H9 (cell line): ENCODE results near the gene CRACR2B. TPM values are rescaled to one million over a fixed set of nuclear protein-coding genes. Genes with fewer than 3 reads are reported as not detected.
A peak's percentile ranks its signal among the peaks of the same experiment; 100 is the strongest.

ENCODE experiments used
- DNase-seq: peaks from one replicate; pipeline ENCODE4 v3.0.0-alpha.2; 2017
- H2AFZ ChIP-seq: one replicate; pipeline ENCODE4 v1.6.1; 2013; ENCODE audit warnings: mild to moderate bottlenecking, low read length, control low read depth, moderate library complexity
- H2AK5ac ChIP-seq: 2 replicates; pipeline ENCODE4 v1.6.1; 2013; ENCODE audit warnings: low read length, control low read depth, mixed read lengths; ENCODE audit not compliant: insufficient read length
- H2BK120ac ChIP-seq: one replicate; pipeline ENCODE4 v1.6.1; 2013; ENCODE audit warnings: low read depth, mild to moderate bottlenecking, low read length, control low read depth, inconsistent platforms; ENCODE audit not compliant: poor library complexity, severe bottlenecking
- H2BK12ac ChIP-seq: 2 replicates; pipeline ENCODE4 v1.6.1; 2013; ENCODE audit warnings: low read length, control low read depth, mixed read lengths, low read depth; ENCODE audit not compliant: insufficient read length
- H2BK15ac ChIP-seq: 2 replicates; pipeline ENCODE4 v1.6.1; 2013; ENCODE audit warnings: low read depth, low read length, control low read depth
- H2BK20ac ChIP-seq: one replicate; pipeline ENCODE4 v1.6.1; 2013; ENCODE audit warnings: low read depth, mild to moderate bottlenecking, low read length, control low read depth, inconsistent platforms; ENCODE audit not compliant: poor library complexity, severe bottlenecking
- H2BK5ac ChIP-seq: 2 replicates; pipeline ENCODE4 v1.6.1; 2013; ENCODE audit warnings: low read length, control low read depth, mixed read lengths; ENCODE audit not compliant: insufficient read length
- H3K14ac ChIP-seq: 2 replicates; pipeline ENCODE4 v1.6.1; 2013; ENCODE audit warnings: low read length, control low read depth; ENCODE audit not compliant: insufficient read depth
- H3K18ac ChIP-seq: 2 replicates; pipeline ENCODE4 v1.6.1; 2013; ENCODE audit warnings: low read depth, mild to moderate bottlenecking, mixed read lengths, low read length, control low read depth; ENCODE audit not compliant: insufficient read length
- H3K23ac ChIP-seq: 2 replicates; pipeline ENCODE4 v1.6.1; 2013; ENCODE audit warnings: low read length, control low read depth, mixed read lengths, low read depth; ENCODE audit not compliant: insufficient read length
- H3K23me2 ChIP-seq: 2 replicates; pipeline ENCODE4 v1.6.1; 2013; ENCODE audit warnings: low read depth, mild to moderate bottlenecking, mixed read lengths, low read length, control low read depth; ENCODE audit not compliant: insufficient read length, poor library complexity, severe bottlenecking
- H3K27ac ChIP-seq: 2 replicates; pipeline ENCODE4 v1.5.1; 2013; ENCODE audit warnings: low read length, control low read depth, mixed read lengths, low read depth; ENCODE audit not compliant: insufficient read length
- H3K27me3 ChIP-seq: 2 replicates; pipeline ENCODE4 v1.6.1; 2013; ENCODE audit warnings: low read length, control low read depth, inconsistent platforms; ENCODE audit not compliant: insufficient read depth
- H3K4ac ChIP-seq: 2 replicates; pipeline ENCODE4 v1.6.1; 2013; ENCODE audit warnings: low read depth, mild to moderate bottlenecking, control low read depth, inconsistent platforms, low read length, moderate library complexity
- H3K4me1 ChIP-seq: 2 replicates; pipeline ENCODE4 v1.6.1; 2013; ENCODE audit warnings: low read length, control low read depth, inconsistent platforms; ENCODE audit not compliant: insufficient read depth
- H3K4me2 ChIP-seq: 2 replicates; pipeline ENCODE4 v1.6.1; 2013; ENCODE audit warnings: low read length, control low read depth, mixed read lengths; ENCODE audit not compliant: insufficient read length, insufficient read depth
- H3K56ac ChIP-seq: 2 replicates; pipeline ENCODE4 v1.6.1; 2013; ENCODE audit warnings: low read depth, mild to moderate bottlenecking, mixed read lengths, low read length, control low read depth; ENCODE audit not compliant: insufficient read length
- H3K79me1 ChIP-seq: 2 replicates; pipeline ENCODE4 v1.6.1; 2013; ENCODE audit warnings: low read depth, mild to moderate bottlenecking, moderate library complexity, low read length, control low read depth, inconsistent platforms; ENCODE audit not compliant: insufficient read depth, poor library complexity, severe bottlenecking
- H3K79me2 ChIP-seq: 2 replicates; pipeline ENCODE4 v1.6.1; 2013; ENCODE audit warnings: low read length, control low read depth, inconsistent platforms; ENCODE audit not compliant: insufficient read depth
- H3K9ac ChIP-seq: 2 replicates; pipeline ENCODE4 v1.6.1; 2013; ENCODE audit warnings: low read length, control low read depth, mixed read lengths; ENCODE audit not compliant: insufficient read length; ENCODE audit errors: extremely low read depth
- H3K9me3 ChIP-seq: one replicate; pipeline ENCODE4 v1.6.1; 2013; ENCODE audit warnings: low read depth, low read length, inconsistent platforms; ENCODE audit not compliant: control insufficient read depth
- H3T11ph ChIP-seq: one replicate; pipeline ENCODE4 v1.6.1; 2013; ENCODE audit warnings: mild to moderate bottlenecking, low read length, control low read depth, inconsistent platforms
- H4K20me1 ChIP-seq: one replicate; pipeline ENCODE4 v1.6.1; 2013; ENCODE audit not compliant: control insufficient read depth, insufficient read length, insufficient read depth
- H4K5ac ChIP-seq: 2 replicates; pipeline ENCODE4 v1.6.1; 2013; ENCODE audit warnings: low read depth, mild to moderate bottlenecking, mixed read lengths, low read length, control low read depth; ENCODE audit not compliant: insufficient read length
- H4K8ac ChIP-seq: replicated peaks from 2 replicates; pipeline ENCODE4 v1.6.1; 2013; ENCODE audit warnings: low read length, control low read depth, mixed read lengths, low read depth; ENCODE audit not compliant: insufficient read length
- H4K91ac ChIP-seq: 2 replicates; pipeline ENCODE4 v1.6.1; 2013; ENCODE audit warnings: low read depth, mild to moderate bottlenecking, moderate library complexity, mixed read lengths, low read length, control low read depth; ENCODE audit not compliant: insufficient read length
- H3K27ac Mint-ChIP-seq, 3 experiments: 2 replicates in 2 of 3; 3 replicates in 1 of 3; pipeline ENCODE4 v1.8.0; 2020 to 2021; ENCODE audit warnings: mixed read lengths in 3 of 3, mild to moderate bottlenecking in 1 of 3, moderate library complexity in 1 of 3
- H3K27me3 Mint-ChIP-seq: 2 replicates; pipeline ENCODE4 v1.8.0; 2021; ENCODE audit warnings: low read depth, mild to moderate bottlenecking, moderate library complexity, mixed read lengths
- H3K36me3 Mint-ChIP-seq, 3 experiments: 2 replicates in 2 of 3; 3 replicates in 1 of 3; pipeline ENCODE4 v1.8.0; 2020 to 2021; ENCODE audit warnings: low read depth in 3 of 3, mixed read lengths in 3 of 3; ENCODE audit not compliant: insufficient read depth in 1 of 3
- H3K4me1 Mint-ChIP-seq, 2 experiments: 2 replicates each; pipeline ENCODE4 v1.8.0; 2020; ENCODE audit warnings: mixed read lengths in 2 of 2
- H3K4me3 Mint-ChIP-seq, 2 experiments: 2 replicates in 1 of 2; 3 replicates in 1 of 2; pipeline ENCODE4 v1.8.0; 2020 to 2021; ENCODE audit warnings: mild to moderate bottlenecking in 2 of 2, mixed read lengths in 2 of 2, moderate library complexity in 1 of 2
- H3K9me3 Mint-ChIP-seq, 2 experiments: 2 replicates in 1 of 2; 3 replicates in 1 of 2; pipeline ENCODE4 v1.8.0; 2020; ENCODE audit warnings: mild to moderate bottlenecking in 2 of 2, mixed read lengths in 2 of 2, moderate library complexity in 1 of 2
- WGBS: extraction: QIAGEN DNeasy Blood & Tissue Kit; methylation state at CpG from one replicate; pipeline ENCODE4 v1.1.7; 2013; ENCODE audit warnings: missing lambda C conversion rate, low lambda C conversion rate, mixed read lengths; ENCODE audit not compliant: insufficient read length; ENCODE audit errors: extremely low coverage; 5-methylcytosine and 5-hydroxymethylcytosine counted together
- total RNA-seq: library from RNA; stranded (reverse); gene quantifications from 2 replicates; pipeline ENCODE4 v1.2.1, GENCODE V29; 2021
- TF ChIP-seq, protein P1 (sequence below): fragments of 200-600 bp; sonication (generic); conservative IDR thresholded peaks from 3 replicates; pipeline ENCODE4 v1.8.0; 2021; ENCODE audit warnings: antibody characterized with exemption, mild to moderate bottlenecking

CRACR2B gene
- total RNA-seq, 1 experiment from 2014 or later, result 29.0 TPM

DNA sequence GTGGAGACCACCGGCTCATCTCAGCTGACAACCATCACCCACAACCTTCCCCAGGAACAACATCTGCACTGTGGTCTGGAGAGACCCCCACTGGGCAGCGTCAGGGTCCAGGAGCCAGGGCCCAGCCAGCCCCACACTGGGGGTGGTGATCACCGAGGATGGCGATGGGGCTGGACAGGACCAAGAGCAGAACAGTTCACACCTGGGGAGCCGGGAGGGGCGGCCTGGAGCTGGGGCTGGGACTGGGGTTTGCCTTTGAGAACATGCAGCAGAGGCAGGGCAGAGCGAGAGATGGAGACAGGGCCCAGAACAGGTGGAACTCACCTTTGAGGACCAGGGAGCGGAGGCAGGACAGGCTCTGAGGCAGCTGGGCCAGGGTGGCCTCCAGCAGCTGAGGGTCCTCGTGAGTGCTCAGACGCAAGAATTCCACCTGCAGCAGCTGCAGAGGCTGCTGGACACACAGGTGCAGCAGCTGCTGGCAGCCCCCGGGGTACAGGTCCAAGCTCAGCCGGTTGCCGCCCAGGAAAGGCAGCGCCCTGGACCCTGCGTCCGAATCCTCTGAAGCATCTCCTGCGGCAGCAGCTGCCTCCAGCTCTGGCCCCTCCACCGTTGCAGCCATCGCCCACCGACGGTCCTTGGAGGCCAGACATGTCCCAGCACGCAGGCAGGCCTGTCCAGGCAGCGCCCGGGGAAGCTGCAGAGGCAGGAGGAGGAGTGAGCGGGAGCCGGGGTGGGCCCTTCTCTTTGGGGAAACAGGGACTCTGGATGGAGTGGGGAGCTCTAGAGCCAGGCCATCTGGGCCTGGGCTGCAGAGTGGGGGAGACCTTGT is 23.7 kb upstream of the CRACR2B start:
- Histone ChIP-seq H3K14ac (no peak overlapping the region), H3K56ac (no peak overlapping the region), H3K27ac (no peak overlapping the region), H2BK5ac (no peak overlapping the region), H3T11ph (no peak overlapping the region), H3K23ac (no peak overlapping the region), H2BK12ac (no peak overlapping the region), H3K18ac (no peak overlapping the region), H4K5ac (no peak overlapping the region), H2BK120ac (no peak overlapping the region), H4K91ac (no peak overlapping the region), H2AK5ac (no peak overlapping the region), H3K23me2 (peaks cover 11% of the 10 kb centered on the region), H4K20me1 (no peaks in the 10 kb centered on the region), H3K79me1 (no peaks in the 10 kb centered on the region), H3K4ac (no peak overlapping the region), H2BK20ac (no peak overlapping the region), H3K4me2 (peak overlapping the region; percentile 56), H3K79me2 (no peaks in the 10 kb centered on the region), H2AFZ (no peak overlapping the region), H3K9ac (no peak overlapping the region), H3K27me3 (no peaks in the 10 kb centered on the region), H3K4me1 (no peaks in the 10 kb centered on the region), H2BK15ac (no peak overlapping the region), H4K8ac (no peak overlapping the region), H3K9me3 (no peaks in the 10 kb centered on the region)
- H3K27me3 Mint-ChIP-seq, result no peaks in the 10 kb centered on the region
- WGBS, result no CpG with 5 or more reads among the region's 26 CpGs
- no peak for DNase-seq
- peak overlapping the region; percentile 64 to 79 for H3K4me3 Mint-ChIP-seq
- peaks cover 11 to 19% of the 10 kb centered on the region in 2 experiments for H3K4me1 Mint-ChIP-seq
- peaks cover 2 to 8% (median 8%) of the 10 kb centered on the region in 3 experiments; a peak in 5 of 7 replicates for H3K36me3 Mint-ChIP-seq
- TF ChIP-seq, protein P1, sequence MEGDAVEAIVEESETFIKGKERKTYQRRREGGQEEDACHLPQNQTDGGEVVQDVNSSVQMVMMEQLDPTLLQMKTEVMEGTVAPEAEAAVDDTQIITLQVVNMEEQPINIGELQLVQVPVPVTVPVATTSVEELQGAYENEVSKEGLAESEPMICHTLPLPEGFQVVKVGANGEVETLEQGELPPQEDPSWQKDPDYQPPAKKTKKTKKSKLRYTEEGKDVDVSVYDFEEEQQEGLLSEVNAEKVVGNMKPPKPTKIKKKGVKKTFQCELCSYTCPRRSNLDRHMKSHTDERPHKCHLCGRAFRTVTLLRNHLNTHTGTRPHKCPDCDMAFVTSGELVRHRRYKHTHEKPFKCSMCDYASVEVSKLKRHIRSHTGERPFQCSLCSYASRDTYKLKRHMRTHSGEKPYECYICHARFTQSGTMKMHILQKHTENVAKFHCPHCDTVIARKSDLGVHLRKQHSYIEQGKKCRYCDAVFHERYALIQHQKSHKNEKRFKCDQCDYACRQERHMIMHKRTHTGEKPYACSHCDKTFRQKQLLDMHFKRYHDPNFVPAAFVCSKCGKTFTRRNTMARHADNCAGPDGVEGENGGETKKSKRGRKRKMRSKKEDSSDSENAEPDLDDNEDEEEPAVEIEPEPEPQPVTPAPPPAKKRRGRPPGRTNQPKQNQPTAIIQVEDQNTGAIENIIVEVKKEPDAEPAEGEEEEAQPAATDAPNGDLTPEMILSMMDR, result no peak
- H3K9me3 Mint-ChIP-seq, result no peaks in the 10 kb centered on the region
- no peak overlapping the region for H3K27ac Mint-ChIP-seq
